Tibial nerve (tissue), 4 donors: ENCODE results near the gene ECEL1. TPM values are rescaled to one million over a fixed set of nuclear protein-coding genes. Genes with fewer than 3 reads are reported as not detected.

Experiments used
- DNase-seq, 2 donors: peaks; one replicate each; pipeline ENCODE4 v3.0.0-alpha.2; 2019; ENCODE audit warnings: low spot score in 2 of 2
- H3K27ac ChIP-seq, 4 donors: fragments of 200-600 bp; sonication (generic) in 3 of 4; one replicate each; pipeline ENCODE4 v1.5.1; 2017 to 2019; ENCODE audit warnings: mild to moderate bottlenecking in 1 of 4
- H3K27me3 ChIP-seq, 2 donors: fragments of 200-600 bp; sonication (generic) in 1 of 2; one replicate each; pipeline versions ENCODE4 v1.5.1 to v1.6.0; 2017 to 2019
- H3K36me3 ChIP-seq, 3 donors: fragments of 200-600 bp; sonication (generic); one replicate each; pipeline ENCODE4 v1.5.1; 2018 to 2019
- H3K4me1 ChIP-seq, 4 donors: fragments of 200-600 bp; sonication (generic) in 3 of 4; one replicate each; pipeline ENCODE4 v1.5.1; 2017 to 2019
- H3K4me3 ChIP-seq, 4 donors: fragments of 200-600 bp; sonication (generic) in 3 of 4; one replicate each; pipeline ENCODE4 v1.5.1; 2017 to 2019; ENCODE audit warnings: mild to moderate bottlenecking in 1 of 4, moderate library complexity in 1 of 4
- H3K9me3 ChIP-seq, 4 donors: fragments of 200-600 bp; sonication (generic) in 3 of 4; one replicate each; pipeline ENCODE4 v1.5.1; 2017 to 2019
- EP300 ChIP-seq, 2 donors: sonication (generic); formaldehyde crosslinking; IDR thresholded peaks; one replicate each; pipeline ENCODE4 v1.6.1; 2017; ENCODE audit warnings: antibody characterized with exemption in 2 of 2, mild to moderate bottlenecking in 1 of 2
- POLR2A ChIP-seq, 2 donors: fragments of 450-650 bp; IDR thresholded peaks; one replicate each; pipeline ENCODE4 v1.6.1; 2017; ENCODE audit warnings: antibody characterized with exemption in 2 of 2, mild to moderate bottlenecking in 2 of 2, moderate library complexity in 2 of 2
- WGBS, 2 donors: methylation state at CpG; one replicate each; pipeline ENCODE4 v1.1.5; 2018; 5-methylcytosine and 5-hydroxymethylcytosine counted together
- total RNA-seq, 4 donors: library from RNA; depleted of rRNA; stranded (reverse); fragments of >200 nt; gene quantifications; one replicate each; pipeline ENCODE4 v1.1.0, GENCODE V29; 2016
- TF ChIP-seq, protein P1 (sequence below), 5 experiments: fragments of 200-600 bp in 3 of 5; fragments of 450-650 bp in 2 of 5; sonication (generic) in 3 of 5; IDR thresholded peaks; one replicate each; pipeline ENCODE4 v1.5.1; 2016 to 2019; ENCODE audit warnings: antibody characterized with exemption in 5 of 5, mild to moderate bottlenecking in 3 of 5, moderate library complexity in 2 of 5

ECEL1 gene
- total RNA-seq, 4 donors from 2014 or later, result 1.0 to 7.3 (median 1.8) TPM; not detected in 1

DNA sequence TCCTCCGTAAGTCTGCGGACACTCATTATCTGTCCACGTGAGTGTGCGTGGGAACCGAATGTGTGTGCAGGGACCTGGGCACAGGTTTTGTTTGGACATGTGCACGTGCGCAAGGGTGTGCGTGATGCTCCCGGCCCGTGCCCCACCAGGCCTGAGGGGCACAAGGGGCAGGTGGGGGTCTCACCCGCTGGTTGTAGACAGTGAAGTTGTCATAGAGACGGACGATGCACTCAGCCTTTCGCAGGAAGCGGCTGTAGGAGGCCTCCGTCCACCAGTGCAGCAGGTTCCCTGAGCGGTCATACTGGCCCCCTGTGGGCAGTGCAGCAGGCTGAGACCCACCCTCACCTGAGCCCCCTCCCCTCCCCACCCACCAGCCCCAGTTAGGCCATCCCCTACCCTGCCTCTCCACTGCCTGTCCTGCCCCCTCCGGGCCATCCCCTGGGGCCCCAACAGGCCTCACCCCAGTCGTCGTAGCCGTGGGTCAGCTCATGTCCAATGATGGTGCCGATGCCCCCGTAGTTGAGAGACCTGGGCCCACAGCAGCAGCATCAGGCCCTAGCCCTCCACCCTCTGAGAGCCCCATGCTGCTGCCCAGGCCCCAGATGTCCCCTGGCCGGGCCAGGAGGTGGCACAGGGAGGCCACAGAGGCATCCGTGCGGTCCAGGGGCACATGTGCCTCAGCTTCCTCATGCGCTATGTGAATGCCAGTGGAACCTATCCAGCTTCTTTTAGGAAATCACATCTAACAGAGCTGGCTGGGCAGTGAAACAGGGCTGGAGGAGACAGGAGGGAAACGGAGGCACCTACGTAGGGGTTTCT, 6.1 kb downstream of the ECEL1 start:
- H3K4me3 ChIP-seq, result no peak overlapping the region
- DNase-seq, result no peak

DNA sequence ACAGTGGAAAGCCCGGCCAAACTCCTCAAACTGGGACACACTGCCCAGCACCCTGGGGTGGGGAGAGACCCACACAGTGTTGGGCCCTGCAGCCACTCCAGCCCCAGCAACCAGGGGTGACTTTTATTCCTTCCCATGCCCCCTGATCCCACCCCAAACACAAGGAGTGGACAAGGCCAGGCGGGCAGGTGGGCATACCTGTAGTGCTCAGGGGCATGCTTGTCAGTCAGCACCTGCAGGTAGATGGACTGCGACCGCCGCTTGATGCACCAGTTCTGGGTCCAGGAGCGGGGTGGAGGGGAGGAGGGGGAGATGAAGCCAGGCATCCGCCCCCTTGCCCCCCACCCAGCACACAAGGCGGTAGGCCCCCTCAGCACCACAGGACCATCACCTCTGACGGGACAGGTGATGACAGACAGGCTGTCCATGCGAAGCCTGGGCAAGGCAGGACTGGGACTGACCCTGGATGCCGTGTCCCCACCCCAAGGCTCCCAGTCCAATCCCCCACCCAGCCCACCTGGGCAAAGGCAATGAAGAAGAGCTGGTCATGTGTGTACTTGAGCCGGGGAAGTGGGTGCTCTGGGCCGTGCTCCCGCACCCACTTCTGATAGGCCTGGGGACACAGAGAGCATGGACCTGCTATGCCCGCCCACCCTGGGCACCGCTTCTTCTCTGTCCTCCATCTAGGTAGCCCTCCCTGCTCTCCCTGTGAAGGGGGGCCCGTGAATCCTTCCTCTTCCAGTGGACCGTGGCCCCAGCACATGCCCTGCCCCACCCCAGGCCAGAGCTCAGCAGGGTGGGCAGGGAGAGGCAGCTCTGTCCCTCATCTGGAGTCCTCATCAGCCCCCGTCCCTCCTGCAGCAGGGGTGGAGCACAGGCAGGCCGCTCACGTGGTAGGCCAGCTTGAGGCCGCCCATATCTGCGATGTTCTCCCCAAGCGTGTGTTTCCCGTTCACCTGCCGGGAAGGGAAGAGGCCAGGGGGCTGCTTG, 7.1 kb downstream of the ECEL1 start:
- WGBS, 2 donors, result 83 to 85% methylated on average over 21 to 24 of the region's 26 CpGs
- Histone ChIP-seq H3K4me1 (peaks cover 0 to 5% (median 0%) of the 10 kb centered on the region in 4 donors), H3K27me3 (peaks cover 0 to 45% of the 10 kb centered on the region in 2 donors), H3K27ac (no peak overlapping the region), H3K4me3 (no peak overlapping the region), H3K9me3 (no peaks in the 10 kb centered on the region), H3K36me3 (no peaks in the 10 kb centered on the region)
- TF ChIP-seq, protein P1, sequence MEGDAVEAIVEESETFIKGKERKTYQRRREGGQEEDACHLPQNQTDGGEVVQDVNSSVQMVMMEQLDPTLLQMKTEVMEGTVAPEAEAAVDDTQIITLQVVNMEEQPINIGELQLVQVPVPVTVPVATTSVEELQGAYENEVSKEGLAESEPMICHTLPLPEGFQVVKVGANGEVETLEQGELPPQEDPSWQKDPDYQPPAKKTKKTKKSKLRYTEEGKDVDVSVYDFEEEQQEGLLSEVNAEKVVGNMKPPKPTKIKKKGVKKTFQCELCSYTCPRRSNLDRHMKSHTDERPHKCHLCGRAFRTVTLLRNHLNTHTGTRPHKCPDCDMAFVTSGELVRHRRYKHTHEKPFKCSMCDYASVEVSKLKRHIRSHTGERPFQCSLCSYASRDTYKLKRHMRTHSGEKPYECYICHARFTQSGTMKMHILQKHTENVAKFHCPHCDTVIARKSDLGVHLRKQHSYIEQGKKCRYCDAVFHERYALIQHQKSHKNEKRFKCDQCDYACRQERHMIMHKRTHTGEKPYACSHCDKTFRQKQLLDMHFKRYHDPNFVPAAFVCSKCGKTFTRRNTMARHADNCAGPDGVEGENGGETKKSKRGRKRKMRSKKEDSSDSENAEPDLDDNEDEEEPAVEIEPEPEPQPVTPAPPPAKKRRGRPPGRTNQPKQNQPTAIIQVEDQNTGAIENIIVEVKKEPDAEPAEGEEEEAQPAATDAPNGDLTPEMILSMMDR (IDR thresholded peaks at IDR 0.05), result no peak
- no peak for TF ChIP-seq POLR2A (IDR thresholded peaks at IDR 0.05)
- TF ChIP-seq EP300 (IDR thresholded peaks at IDR 0.05), result no peak
- DNase-seq, result no peak

More for the DNA sequence above, 6.1 kb downstream of the ECEL1 start:
- Histone ChIP-seq H3K4me1 (peaks cover 0 to 15% (median 0%) of the 10 kb centered on the region in 4 donors), H3K27ac (no peak overlapping the region), H3K27me3 (peaks cover 0 to 47% of the 10 kb centered on the region in 2 donors), H3K9me3 (no peaks in the 10 kb centered on the region), H3K36me3 (no peaks in the 10 kb centered on the region)
- TF ChIP-seq POLR2A (IDR thresholded peaks at IDR 0.05) (no peak), EP300 (IDR thresholded peaks at IDR 0.05) (no peak)
- TF ChIP-seq, protein P1 (IDR thresholded peaks at IDR 0.05), result no peak
- 88% methylated on average over 25 to 27 of the region's 29 CpGs for WGBS, 2 donors

DNA sequence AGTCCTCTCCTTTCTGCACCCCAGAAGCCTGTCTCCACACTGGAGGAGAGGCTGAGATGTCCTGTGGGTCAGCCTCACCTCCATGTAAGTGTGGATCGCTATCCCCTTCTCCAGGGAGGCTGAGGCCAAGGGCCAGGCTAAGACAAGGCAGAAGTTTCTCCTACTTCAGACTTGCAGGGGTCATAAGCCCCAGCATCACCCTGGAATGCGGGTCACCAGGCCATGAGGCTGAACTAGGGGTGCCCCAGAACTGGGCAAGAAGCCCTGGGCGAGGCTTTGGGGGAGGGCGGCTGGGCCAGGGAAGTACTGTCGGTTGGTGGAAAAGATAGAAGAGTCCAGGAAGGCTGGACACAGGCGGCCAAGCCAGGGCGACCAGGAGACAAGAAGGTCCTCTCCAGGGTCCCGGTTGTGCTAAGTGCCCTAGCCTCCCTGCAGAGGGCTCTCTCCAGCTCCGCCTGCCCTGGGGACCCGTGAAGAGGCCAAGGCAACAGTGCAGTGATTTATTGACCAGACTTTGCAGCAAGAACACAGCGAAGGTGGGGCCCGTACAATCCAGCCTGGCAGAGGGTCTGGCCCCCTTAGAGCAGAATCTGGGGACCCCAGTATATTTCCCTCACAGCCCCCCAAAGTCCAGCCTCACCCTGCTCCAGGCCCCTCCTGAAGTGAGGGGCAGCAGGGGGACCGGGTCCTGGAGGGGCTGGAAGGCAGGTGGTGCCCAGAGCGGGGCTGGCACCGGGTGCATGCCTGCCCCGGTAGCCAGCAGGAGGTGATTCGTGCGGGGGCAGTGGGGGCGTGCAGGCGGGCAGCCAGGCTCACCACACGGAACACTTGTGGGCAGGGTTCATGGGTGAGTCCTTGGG, 8.1 kb downstream of the ECEL1 start:
- WGBS, 2 donors, result 72 to 76% methylated on average over 21 of the region's 21 CpGs
- TF ChIP-seq POLR2A (IDR thresholded peaks at IDR 0.05) (no peak), EP300 (IDR thresholded peaks at IDR 0.05) (no peak)
- TF ChIP-seq, protein P1 (IDR thresholded peaks at IDR 0.05), result no peak
- H3K27ac ChIP-seq, result no peak overlapping the region
- H3K36me3 ChIP-seq, result no peaks in the 10 kb centered on the region
- H3K4me1 ChIP-seq, result no peaks in the 10 kb centered on the region
- H3K27me3 ChIP-seq, result peaks cover 0 to 36% of the 10 kb centered on the region in 2 donors
- H3K4me3 ChIP-seq, result no peak overlapping the region
- no peaks in the 10 kb centered on the region for H3K9me3 ChIP-seq
- no peak for DNase-seq

DNA sequence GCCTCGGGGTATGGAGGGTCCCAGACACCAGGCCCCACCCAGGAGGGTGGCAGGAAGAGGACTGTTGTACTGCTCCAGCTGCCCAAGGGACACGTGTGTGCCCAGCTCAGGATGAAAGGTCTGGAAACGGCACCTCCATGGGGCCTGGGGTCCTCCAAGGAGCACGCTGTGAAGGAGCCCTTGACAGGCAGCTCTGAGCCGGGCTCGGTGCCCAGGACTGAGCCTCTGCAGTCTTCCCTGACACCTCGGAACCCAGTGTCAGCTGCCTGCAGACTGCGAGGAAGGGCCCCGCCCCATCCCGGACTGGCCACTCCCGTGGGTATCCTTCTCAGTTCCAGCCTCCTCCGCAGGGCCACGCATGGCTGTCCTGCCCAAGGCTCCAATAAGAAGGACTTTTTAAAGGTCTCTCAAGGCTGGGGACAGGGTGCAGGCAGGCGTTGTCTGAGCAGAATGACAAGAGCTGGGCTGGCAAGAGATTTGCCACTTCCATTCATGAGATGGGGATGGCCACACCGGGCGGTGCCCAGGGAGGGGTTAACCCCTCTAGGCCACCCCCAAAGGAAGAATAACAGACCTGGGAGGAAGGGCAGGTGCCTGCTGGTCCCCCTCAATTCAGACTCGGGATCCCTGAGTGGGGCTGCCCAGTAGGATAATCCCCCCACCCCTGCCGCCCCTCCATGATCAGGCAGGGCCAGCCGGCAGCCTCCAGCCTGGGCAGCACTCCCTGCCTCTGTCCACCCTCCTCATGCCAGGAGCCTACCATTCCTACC, 8.9 kb downstream of the ECEL1 start:
- Histone ChIP-seq H3K36me3 (no peaks in the 10 kb centered on the region), H3K4me3 (no peak overlapping the region), H3K9me3 (no peaks in the 10 kb centered on the region), H3K27me3 (peaks cover 0 to 32% of the 10 kb centered on the region in 2 donors), H3K27ac (no peak overlapping the region), H3K4me1 (no peaks in the 10 kb centered on the region)
- WGBS, 2 donors, result 71 to 92% methylated on average over 5 to 14 of the region's 19 CpGs
- DNase-seq, result no peak
- TF ChIP-seq, protein P1 (IDR thresholded peaks at IDR 0.05), result no peak
- TF ChIP-seq POLR2A (IDR thresholded peaks at IDR 0.05), result no peak
- TF ChIP-seq EP300 (IDR thresholded peaks at IDR 0.05), result no peak
